Lung (tissue), 12 donors: Measurements from ENCODE around the gene APOL1. TPM values are rescaled to one million over a fixed set of nuclear protein-coding genes. Genes with fewer than 3 reads are reported as not detected.

Source experiments
- ATAC-seq: fragments of 200-7000 bp; cut with Tn5 transposase; one replicate; pipeline ENCODE4 v1.9.1; 2020; ENCODE audit warnings: moderate number of reproducible peaks; ENCODE audit not compliant: insufficient read depth, low FRiP score
- DNase-seq, 3 donors: peaks; one replicate each; pipeline ENCODE4 v3.0.0-alpha.2; 2013 to 2017
- H3K27ac ChIP-seq, 2 donors: one replicate each; pipeline ENCODE4 v1.5.1; 2013; ENCODE audit warnings: mild to moderate bottlenecking in 2 of 2, moderate library complexity in 2 of 2, control low read depth in 1 of 2, inconsistent platforms in 1 of 2, low read depth in 1 of 2, low read length in 1 of 2
- H3K27me3 ChIP-seq, 3 donors: one replicate each; pipeline ENCODE4 v1.5.1; 2013; ENCODE audit warnings: low read length in 2 of 3; ENCODE audit not compliant: control insufficient read depth in 3 of 3, insufficient read depth in 3 of 3
- H3K36me3 ChIP-seq, 4 donors: one replicate each; pipeline ENCODE4 v1.5.1; 2013; ENCODE audit warnings: low read length in 4 of 4, mild to moderate bottlenecking in 1 of 4, moderate library complexity in 1 of 4; ENCODE audit not compliant: control insufficient read depth in 4 of 4, insufficient read depth in 4 of 4
- H3K4me1 ChIP-seq, 5 donors: one replicate each; pipeline ENCODE4 v1.5.1; 2013; ENCODE audit warnings: low read length in 5 of 5, mild to moderate bottlenecking in 2 of 5, moderate library complexity in 1 of 5; ENCODE audit not compliant: control insufficient read depth in 5 of 5, insufficient read depth in 5 of 5
- H3K4me3 ChIP-seq: one replicate; pipeline ENCODE4 v1.5.1; 2013; ENCODE audit warnings: mild to moderate bottlenecking, control low read depth, moderate library complexity
- H3K9ac ChIP-seq, 2 donors: one replicate each; pipeline ENCODE4 v1.5.1; 2013; ENCODE audit warnings: low read length in 2 of 2, control low read depth in 1 of 2; ENCODE audit not compliant: insufficient read depth in 1 of 2
- H3K9me3 ChIP-seq, 4 donors: one replicate each; pipeline ENCODE4 v1.5.1; 2013; ENCODE audit warnings: low read length in 3 of 4, mild to moderate bottlenecking in 1 of 4, moderate library complexity in 1 of 4; ENCODE audit not compliant: control insufficient read depth in 4 of 4, insufficient read depth in 3 of 4
- CTCF ChIP-seq: IDR thresholded peaks from 2 replicates; pipeline ENCODE4 v1.5.1; 2012; ENCODE audit warnings: mild to moderate bottlenecking; ENCODE audit errors: control extremely low read depth, extremely low read depth
- WGBS, 2 donors: extraction: QIAGEN DNeasy Blood & Tissue Kit; methylation state at CpG; one replicate each; pipeline ENCODE4 v1.1.7; 2013; 5-methylcytosine and 5-hydroxymethylcytosine counted together
- polyA plus RNA-seq, 2 donors: library from polyadenylated mRNA; stranded (reverse); fragments of 200-250 nt; gene quantifications; one replicate each; pipeline ENCODE4 v1.2.1, GENCODE V29; 2013
- total RNA-seq, 2 donors: library from RNA; depleted of rRNA in 1 of 2; stranded (reverse); fragments of >200 nt in 1 of 2; gene quantifications; one replicate each; pipeline ENCODE4 v1.2.1, GENCODE V29; 2014 to 2021
- donor health status: control.
- donor health status: control.
- donor health status: Bipolar disorder and iron deficiency.
- donor health status: healthy.
- donor health status: DM: yes; HTN: yes; CAD: no.

Gene APOL1
- total and polyA plus RNA-seq, 4 donors: 32.3 to 75.0 (median 50.2) TPM

GRCh38 chr22:36291831-36292740, 39.2 kb downstream of the APOL1 start:
- no peaks in the 10 kb centered on the region for H3K9me3 ChIP-seq
- TF ChIP-seq CTCF: no peak
- 89 to 92% methylated on average over 28 to 29 of the region's 29 CpGs for WGBS, 2 donors
- H3K4me3 ChIP-seq: no peak overlapping the region
- DNase-seq (no peak), ATAC-seq (no peak)
- H3K27ac ChIP-seq: no peak overlapping the region
- H3K27me3 ChIP-seq: no peaks in the 10 kb centered on the region
- no peaks in the 10 kb centered on the region for H3K4me1 ChIP-seq
- no peak overlapping the region for H3K9ac ChIP-seq
- peaks cover 47 to 73% (median 63%) of the 10 kb centered on the region in 4 donors for H3K36me3 ChIP-seq

- no peak for DNase-seq
- Histone ChIP-seq H3K36me3 (peaks cover 51 to 78% (median 68%) of the 10 kb centered on the region in 4 donors), H3K4me3 (no peak overlapping the region), H3K9ac (no peak overlapping the region), H3K9me3 (no peaks in the 10 kb centered on the region), H3K27me3 (no peaks in the 10 kb centered on the region), H3K27ac (no peak overlapping the region), H3K4me1 (no peaks in the 10 kb centered on the region)
- WGBS, 2 donors: 92 to 98% methylated on average over 17 of the region's 17 CpGs
- no peak for TF ChIP-seq CTCF
- no peak for ATAC-seq
Measured at GRCh38 chr22:36292823-36293530, 40.0 kb downstream of the APOL1 start.

- ATAC-seq: no peak
- no peaks in the 10 kb centered on the region for H3K4me1 ChIP-seq
- no peaks in the 10 kb centered on the region for H3K9me3 ChIP-seq
- H3K9ac ChIP-seq: no peak overlapping the region
- H3K4me3 ChIP-seq: no peak overlapping the region
- H3K36me3 ChIP-seq: peaks cover 55 to 78% (median 70%) of the 10 kb centered on the region in 4 donors
- TF ChIP-seq CTCF: no peak
- 93 to 94% methylated on average over 26 of the region's 26 CpGs for WGBS, 2 donors
- no peak overlapping the region for H3K27ac ChIP-seq
- no peaks in the 10 kb centered on the region for H3K27me3 ChIP-seq
- DNase-seq: no peak
Measured at GRCh38 chr22:36293606-36294292, 40.8 kb downstream of the APOL1 start.
